Measurements from ENCODE around the gene RASAL3.
A peak's percentile ranks its signal among the peaks of the same experiment; 100 is the strongest.
"Not testable (repeated sequence)": the region's sequence is repeated elsewhere in the genome, so short reads cannot be mapped to it uniquely, and the experiment has no call there.

Gene RASAL3

DNA sequence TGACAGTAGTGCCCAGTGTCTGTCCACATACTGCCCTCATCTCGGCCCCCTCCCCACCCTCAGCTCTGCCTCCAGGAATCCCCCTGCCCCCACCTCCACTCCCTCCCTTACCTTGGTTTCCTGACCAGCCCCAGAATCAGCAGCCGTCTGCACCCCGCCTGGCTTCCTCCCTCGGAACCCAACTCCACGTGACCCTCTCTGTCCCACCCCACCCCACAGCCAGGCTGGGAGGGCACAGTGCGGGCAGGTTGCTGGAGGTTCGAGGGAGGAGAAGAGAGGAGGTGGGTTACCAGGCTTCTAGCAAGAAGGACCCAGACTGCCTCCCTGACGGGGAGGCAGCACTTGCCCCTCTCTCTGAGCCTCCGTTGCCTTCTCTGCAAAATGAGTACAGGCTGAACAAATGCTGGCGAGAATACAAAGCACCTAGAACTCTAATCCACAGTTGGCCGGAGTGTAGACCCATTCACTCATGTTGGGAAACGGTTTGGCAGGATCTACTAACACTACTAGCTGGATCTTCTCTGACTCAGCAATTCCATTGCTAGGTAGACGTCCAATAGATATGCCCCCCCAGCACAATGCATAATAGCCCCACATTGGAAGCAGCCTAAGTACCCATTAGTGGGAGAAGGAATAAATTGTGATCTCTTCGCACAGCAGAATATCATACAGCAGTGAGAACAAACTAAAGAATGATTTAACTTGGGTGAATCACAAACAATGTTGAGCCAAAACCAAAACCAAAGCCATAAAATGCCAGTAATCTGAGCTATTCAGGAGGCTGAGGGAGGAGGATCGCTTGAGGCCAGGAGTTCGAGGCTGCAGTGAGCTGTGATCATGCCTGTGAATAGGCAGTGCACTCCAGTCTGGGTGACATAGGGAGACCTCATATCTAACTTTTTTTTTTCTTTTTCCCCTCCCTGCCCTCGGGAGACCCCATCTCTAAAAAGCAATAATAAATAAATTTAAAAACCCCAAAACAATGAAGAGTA lies at the start of gene RASAL3:
Gene RASAL3, minus strand, starts transcription at position 151 of the 992 bp plus-strand sequence. CDS start 186 bp downstream, outside the sequence.
- DNase-seq: peak; percentile 67

DNA sequence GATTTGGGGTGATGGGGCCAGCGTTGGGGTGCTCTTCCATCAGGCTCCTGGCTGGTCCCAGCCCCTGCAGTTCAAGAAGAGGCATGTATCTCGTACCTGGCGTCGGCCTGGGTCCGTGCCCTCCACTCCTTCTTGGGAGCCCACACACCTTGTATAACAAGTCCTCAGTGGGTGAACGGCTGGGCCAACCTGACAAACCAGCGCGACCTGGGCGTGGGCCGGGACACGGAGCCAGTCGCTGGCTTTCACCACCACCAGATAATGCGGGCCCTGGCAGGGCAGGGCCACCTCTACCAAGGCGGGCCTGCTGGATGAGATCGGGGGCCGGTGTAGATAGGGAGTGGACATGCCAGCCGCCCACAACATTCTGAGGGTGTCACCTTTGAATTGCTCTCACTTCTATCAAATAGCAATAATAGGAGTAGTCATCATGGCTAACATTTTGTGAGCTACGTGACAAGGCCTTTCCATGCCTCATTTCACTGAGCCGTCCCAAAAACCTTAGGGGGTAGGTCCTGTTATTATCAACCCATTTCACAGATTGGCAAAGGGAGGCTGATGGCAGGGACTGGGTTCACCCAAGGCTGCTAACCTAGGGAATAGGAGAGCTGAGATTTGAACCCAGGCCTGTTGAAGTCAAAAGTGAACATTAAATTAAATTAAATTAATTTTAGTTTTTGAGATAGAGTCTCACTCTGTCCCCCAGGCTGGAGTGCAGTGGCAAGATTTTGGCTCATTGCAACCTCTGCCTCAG lies 47.5 kb upstream of the RASAL3 start:
- DNase-seq: no peak

DNA sequence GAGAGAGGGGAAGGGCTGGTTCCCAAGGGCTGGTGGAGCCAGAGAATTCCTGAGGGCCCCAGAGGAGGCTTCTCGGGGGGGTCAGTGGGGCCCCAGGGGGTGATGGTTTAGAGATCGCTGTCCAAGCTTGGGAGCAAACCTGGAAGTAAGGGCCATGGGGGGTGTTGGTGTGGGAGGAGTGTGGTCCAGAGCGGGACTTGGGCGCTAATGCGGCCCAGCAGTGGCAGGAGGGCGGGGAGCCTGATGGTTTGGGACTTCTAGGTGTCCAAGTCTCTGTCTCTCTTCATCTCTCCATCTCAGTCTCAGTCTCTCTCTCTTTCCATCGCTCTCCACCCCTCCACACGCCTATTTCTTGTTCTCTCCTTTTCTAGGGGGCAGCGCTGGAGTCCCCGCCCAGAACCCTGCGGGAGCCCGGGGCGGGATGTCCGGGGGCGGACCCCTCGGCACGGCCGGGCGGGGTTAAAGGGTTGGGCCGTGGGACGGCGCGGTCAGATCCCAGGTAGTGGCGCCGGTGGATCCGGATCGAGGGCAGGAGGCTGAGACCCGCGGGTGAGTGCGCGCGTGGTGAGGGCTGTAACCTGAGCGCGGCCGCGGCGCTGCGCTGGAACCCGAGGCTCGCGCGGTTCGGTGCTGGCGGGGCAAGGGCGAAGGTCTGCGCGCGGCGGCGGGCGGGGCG lies 43.8 kb upstream of the RASAL3 start, which contains the start of gene CYP4F22:
Gene CYP4F22, plus strand, starts transcription at position 491 of the 676 bp plus-strand sequence. CDS start 16,812 bp downstream, outside the sequence.
- DNase-seq: peak; percentile 17

DNA sequence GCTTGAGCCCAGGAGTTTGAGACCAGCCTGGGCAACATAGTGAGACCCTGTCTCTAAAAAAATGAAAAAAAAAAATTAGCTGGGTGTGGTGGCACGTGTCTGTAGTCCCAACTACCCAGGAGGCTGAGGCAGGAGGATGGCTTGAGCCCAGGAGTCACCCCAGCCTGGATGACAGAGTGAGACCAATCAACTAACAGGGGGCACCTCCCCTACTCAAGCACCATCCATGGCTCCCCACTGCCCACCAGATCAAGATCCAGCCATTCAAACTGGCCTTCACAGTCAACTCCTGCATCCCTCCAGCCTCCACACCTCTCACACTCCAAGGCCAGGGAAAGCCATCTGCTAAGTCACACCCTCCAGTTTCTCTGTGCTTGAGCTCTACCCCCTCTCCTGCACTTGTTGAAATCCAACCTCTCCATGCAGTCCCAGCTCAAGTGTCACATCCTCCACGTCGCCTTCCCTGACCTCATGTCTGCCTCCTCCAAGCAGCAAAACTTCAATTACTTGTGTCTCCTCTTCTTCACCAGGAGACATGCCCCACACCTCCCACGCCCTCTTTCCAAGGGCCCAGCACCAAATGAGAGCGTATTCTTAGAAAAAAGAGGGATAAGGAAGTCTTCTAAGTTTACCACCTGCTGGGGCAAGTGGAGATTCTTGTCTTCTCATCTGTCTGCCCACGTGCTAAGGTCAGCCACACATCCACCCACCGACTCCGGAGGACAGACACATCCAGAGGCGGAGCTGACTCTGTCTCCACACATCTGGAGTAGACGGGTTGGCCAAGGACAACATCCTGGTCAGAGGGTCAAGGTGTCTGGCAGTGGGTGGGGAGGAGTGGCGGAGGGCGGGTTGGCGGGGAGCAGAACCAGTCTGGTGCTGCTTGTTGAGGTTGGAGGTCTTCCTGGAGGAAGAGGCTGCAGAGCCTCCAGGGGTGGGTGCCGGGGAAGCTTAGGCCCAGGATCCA lies 43.0 kb upstream of the RASAL3 start:
- no peak for DNase-seq

DNA sequence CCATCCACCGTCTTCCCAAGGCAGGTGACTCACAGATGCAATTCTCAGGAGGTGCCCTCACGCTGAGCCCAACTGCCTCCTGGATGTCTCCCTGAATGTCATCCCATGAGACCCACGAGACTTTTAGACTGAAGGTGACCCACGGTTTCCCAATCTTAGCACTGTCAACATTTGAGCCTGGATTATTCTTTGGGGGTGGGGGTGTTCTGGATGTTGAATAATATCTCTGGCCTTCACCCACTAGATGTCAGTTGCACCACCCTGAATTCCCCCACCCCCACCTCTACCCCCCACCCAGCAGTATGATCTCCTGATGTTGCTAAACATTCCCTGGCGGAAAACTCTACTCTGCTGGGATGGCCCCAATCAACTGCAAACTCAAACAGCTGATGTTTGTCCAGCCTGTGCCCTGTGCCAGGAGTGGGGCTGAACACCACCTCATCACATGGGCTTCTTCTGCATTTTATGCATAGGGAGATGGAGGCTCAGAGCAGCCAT lies 41.8 kb upstream of the RASAL3 start:
- DNase-seq: no peak

DNA sequence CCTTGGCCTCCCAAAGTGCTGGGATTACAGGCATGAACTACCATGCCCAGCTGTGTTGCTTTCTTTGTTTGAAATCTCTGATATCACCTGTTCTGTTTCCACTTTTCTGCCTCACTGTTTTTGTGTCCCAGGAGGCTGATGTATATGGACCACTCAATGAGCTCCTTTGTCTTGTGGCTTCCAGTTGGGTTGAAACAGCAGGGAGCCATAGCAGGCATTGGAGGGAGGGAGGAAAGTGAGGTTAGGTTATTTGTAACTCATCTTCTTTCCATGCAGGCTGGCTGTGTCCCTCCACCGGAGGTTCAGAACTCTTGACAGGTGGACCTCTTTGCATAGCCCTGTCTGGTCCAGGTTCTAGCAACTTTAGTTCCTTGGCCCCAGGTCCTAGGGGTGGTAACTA lies 37.9 kb upstream of the RASAL3 start:
- no peak for DNase-seq

DNA sequence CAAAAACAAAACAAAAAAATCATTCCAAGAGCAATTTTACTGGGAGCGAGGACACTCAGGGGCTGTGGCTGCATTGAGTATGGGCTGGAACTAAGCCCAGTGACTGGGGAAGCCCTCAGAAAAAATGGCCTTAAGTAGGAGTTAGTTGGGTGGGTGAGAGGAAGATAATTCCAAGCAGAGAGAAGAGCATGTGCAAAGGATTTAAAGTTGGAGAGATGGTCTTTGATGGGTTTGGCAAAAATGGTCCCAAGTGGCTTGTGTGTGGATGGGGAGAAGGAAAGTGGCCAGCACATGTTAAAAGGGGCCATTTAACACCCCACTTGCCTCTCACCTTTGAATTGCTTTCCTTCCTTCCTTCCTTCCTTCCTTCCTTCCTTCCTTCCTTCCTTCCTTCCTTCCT lies 37.3 kb upstream of the RASAL3 start:
- DNase-seq: no peak

DNA sequence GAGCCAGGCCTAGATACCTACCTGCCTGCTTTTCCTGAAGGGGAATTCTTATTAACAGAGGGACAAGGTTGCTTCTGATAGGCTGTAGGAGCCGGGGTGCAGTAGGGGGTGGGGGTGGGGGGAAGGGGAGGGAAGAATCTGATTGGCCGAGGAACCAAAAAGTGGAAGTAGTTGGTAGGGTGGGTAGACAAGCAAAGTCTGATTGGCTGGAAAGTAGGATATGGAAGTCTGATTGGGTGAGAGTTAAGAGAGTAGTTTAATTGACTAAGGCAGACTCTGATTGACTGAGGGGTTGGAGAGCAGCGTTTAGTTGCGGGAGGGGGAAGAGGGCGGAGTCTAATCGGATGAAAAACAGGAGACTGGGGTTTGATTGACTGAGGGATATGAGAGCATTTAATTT lies 34.6 kb upstream of the RASAL3 start:
- no peak for DNase-seq

DNA sequence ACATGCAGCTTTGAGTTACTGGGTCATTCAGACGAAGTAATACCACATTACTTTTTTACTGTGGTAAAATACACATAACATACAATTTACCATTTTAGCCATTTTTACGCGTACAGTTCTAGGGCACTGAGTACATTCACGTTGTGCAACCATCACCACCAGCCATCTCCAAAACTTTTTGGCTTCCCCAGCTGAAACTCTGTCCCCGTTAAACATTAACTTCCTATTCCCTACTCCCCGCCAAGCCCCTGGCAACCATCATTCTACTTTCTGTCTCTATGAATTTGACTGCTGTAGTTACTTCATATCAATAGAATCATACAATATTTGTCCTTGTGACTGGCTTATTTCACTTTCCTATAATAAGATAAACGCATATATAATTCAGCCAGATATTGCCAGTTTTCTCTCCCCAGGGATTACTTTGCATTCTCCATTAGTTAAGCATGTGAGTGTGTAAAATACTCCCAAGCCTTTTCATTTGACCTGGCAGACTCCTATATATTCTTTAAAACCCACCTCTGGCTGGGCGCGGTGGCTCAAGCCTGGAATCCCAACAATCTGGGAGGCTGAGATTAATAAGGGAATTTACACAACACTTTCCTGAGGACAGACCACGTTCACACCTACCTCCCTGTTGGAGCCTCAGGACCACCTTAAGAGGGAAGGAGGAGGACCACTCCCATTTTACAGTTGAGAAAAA lies 34.0 kb upstream of the RASAL3 start:
- DNase-seq: no peak

DNA sequence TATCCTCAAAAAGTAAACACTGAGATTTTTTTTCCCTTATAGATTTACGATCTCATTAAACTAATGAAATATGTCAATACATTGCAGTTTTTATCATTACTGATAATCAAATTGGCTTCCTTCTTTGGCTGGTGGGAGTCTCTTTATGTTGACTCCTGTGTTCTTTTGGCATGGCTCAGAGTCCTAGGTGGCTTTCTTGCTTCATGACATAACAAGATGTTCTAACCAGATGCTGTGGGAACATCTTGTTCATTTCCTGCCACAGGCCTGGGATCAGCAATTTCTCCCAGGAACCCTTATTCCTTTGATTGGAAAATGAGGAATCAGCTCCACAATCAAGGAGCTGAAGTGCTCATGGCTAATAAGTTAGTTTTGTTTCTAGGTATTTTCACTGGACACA lies 30.8 kb upstream of the RASAL3 start:
- no peak for DNase-seq

DNA sequence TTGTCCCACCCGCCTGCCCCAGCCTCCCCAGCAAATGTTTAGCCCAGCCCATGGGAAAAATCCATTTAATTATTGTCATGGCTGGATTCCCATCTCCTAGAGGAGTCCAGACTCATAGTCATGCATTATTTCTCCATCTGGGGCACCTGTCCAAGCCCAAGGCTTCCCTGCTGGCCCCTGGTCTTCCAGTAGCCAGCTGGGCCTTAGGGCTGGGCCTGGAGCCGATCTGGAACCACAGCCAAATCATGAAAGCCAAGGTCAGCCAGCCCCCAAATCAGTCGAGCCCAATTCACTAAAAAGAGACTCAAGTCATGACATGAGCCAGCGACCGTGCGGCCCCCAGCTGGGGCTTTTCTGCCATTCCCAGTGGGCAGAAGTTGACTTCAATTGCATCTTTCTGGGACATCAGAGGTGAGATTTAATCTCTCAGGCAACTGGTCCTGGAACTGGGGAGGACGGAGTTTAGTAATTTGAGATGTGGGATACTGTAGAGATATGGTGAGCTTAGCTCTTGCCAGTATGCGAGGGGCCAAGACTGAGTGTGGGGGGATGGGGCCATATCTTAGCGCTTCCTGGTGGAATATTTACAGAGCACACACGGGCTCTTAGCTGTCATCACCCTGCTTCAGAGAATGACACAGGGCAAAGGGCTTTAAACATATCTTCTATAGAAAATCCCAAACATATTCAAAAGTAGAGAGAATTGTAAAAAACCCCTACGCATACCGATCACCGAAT lies 24.3 kb upstream of the RASAL3 start:
- DNase-seq: no peak

DNA sequence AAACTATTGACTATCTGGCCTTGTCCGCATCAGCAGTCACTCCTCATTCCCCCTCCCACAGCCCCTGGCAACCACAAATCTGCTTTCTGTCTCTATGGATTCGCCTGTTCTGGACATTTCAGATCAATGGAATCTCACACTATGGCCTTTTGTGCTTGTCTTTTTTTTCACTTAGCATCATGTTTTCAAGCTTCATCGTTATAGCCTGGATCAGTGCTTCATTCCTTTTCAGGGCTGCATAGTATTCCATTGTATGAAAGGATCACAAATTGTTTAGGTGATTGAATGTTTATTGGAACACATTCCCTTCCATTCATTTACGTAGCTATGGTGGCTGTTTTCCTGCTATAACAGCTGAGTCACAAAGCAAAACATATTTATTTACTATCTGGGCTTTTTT lies 22.7 kb upstream of the RASAL3 start:
- DNase-seq: no peak

DNA sequence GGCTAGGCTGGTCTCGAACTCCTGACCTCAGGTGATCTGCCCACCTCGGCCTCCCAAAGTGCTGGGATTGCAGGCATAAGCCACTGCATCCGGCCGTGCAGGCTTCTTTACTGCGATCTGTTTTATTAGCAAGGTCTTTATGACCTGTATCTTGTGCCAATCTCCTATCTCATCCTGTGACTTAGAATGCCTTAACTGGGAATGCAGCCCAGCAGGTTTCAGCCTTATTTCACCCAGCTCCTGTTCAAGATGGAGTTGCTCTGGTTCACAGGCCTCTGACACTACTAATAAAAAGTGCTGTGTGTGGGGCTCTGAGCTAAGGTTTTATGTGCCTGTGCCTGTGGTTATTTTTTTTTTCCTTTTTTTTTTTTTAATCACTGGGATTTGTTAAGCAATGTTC lies 21.4 kb upstream of the RASAL3 start:
- DNase-seq: not testable (repeated sequence)

DNA sequence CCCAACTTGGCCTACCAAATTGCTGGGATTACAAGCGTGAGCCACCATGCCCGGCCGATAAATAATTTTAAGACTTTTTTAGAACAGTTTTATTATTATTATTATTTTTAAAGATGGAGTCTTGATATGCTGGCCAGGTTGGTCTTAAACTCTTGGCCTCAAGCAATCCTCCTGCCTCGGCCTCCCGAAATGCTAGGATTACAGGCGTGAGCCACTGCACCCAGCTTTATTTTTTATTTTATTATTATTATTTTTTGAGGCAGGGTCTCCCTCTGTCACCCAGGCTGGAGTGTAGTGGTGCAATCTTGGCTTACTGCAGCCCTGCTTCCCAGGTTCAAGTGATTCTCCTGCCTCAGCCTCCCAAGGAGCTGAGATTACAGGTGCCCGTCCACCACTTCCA lies 16.7 kb upstream of the RASAL3 start:
- DNase-seq: not testable (repeated sequence)

DNA sequence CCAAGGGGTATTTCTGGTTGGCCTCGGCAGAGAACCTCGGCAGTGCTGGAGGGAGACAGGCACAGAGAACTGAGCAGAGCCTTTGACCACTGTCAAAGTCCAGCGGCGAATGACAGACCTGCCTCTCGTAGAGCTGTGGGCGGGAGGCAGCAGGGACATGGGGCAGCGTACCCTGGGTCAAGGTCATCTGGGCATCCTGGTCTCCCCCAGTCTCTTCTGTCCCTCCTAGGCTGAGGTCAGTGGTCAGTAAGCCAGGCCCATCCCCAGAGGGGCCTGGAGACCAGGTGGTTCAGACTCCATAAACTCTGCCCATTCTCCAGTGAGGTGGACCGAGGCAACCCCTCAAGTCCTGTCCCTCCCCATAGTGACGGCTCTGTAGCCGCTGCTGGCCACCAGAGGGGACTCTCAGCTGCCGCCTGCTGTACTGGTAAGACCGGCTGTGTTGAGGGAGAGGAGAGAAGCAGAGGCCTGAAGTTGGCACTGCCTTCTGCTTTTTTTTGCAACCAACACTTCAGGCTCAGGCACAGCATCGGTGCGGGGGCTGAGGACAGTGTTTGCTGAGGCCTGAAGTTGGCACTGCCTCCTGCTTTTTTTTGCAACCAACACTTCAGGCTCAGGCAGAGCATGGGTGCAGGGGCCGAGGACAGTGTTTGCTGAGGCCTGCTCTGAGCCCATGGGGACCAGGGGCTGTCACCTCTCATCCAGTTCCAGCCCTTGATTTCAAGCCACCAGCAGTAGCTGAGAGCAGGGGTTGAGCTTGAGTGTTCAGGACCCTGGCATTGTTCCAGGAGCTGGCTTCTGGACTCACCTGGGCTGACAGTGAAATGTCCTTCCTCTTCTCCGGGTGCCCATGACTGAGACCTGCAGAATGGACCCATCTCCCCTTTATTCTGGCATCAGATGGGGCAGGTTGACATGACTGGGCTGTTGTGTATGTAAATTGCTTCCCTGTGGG lies 15.3 kb upstream of the RASAL3 start, which contains the start of gene PGLYRP2:
Gene PGLYRP2, minus strand, starts transcription at position 111 of the 955 bp plus-strand sequence. CDS start 130 bp downstream, outside the sequence.
- DNase-seq: no peak

DNA sequence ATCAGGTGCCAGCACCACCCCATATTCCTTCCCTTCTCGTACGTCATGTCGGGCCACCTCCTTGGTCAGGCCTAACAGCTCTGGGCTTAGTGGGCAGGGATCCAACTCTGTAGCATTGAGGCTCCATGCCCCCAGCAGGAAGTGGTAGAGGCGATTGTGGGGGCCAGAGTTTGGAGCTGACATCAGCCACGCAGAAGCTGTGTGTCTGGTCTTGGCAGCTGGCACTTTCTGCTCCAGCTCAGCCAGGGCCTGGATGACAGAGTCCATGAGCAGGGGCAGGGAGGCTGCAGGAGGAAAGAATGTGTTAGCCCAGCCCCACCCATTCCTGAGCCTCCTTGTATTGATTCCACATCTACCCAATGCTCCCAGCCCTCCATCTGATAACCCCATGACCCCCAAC lies 12.0 kb upstream of the RASAL3 start:
- no peak for DNase-seq

DNA sequence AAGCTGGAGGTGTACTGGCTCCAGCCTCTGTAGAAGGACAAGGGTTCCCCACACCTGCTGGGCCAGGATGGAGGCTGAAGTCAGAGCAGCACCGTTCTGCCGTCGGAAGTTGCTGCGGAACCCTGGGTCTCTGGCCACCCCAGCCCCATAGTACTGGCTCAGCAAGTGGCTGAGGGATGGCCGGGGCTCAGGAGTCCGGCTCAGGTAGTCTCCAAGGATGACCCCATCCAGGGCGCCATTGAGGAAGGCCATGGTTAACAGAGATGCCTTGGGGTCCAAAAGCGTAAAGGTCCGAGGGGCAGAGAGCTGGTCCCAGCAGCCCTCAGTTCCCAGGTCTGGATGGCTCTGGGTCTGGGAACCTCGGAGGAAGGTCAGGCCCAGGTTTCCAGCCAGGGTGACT lies 11.3 kb upstream of the RASAL3 start:
- no peak for DNase-seq

DNA sequence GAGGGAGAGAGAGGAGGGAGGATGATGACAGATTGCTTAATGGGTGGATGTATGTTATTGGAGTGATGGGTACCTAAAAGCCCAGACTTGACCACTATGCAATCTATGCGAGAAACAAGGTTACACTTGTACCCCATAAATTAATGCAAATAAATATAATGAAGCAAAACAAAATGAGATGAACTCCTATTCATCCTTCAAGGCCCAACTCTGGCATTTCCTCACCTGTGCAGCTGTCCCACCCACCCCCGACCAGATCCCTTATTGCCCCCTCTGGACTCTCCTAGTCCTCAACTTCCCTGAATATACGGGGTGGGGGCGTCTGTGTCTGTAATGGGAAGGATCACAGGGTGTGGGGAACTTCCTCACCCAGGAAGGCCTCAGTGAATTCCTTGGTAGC lies 10.8 kb upstream of the RASAL3 start:
- no peak for DNase-seq

DNA sequence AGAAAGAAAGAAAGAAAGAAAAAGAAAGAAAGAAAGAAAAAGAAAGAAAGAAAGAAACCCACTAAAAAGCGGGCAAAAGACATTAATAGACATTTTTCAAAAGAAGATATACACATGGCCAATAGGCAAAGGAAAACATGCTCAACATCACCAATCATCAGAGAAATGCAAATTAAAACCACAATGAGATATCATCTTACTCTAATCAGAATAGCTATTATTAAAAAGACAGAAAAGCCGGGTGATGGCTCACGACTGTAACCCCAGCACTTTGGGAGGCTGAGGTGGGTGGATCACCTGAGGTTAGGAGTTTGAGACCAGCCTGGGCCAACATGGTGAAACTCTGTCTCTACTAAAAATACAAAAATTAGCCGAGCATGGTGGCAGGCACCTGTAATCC lies 9.5 kb upstream of the RASAL3 start:
- not testable (repeated sequence) for DNase-seq

Measured in activated naive CD4-positive, alpha-beta T cell treated with Interleukin-2 at 50 U/mL for 16 hours (primary cell).